Raji (cell line): Measurements from ENCODE around the gene SRSF4.

Source experiments
- POLR2A ChIP-seq: IDR thresholded peaks from 2 replicates; pipeline ENCODE4 v1.6.1; 2011; ENCODE audit warnings: low read depth, low read length, control low read depth; ENCODE audit not compliant: insufficient read depth

The SRSF4 gene

GRCh38 chr1:29180497-29181412 is 945 bp downstream of the SRSF4 start:
- TF ChIP-seq POLR2A, result no peak

- no peak for TF ChIP-seq POLR2A
Observed at GRCh38 chr1:29179641-29180184, 2.0 kb downstream of the SRSF4 start.

DNA sequence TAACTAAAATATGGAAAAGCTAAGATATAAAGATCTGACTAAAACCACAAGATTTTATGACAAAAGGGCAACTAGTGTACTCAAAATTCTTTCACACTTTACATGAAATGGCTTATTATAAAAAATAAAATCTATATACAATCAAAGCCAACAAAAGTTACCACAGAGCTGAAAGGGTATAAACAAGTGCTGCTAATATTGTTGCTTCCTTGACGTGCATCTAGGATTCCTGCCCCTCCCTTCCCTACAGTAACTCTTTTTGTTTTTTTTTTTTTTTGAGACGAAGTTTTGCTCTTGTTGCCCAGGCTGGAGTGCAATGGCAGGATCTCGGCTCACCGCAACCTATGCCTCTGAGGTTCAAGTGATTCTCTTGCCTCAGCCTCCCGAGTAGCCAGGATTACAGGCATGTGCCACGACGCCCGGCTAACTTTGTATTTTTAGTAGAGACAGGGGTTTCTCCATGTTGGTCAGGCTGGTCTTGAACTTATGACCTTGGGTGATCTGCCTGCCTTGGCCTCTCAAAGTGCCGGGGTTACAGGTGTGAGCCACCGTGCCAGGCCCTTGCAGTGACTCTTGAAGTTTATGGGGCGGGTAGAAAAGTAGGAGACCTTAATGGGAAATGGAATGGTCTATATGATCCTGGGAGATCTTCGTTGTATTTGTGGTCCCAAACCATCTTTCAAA is 4.5 kb downstream of the SRSF4 start:
- no peak for TF ChIP-seq POLR2A

DNA sequence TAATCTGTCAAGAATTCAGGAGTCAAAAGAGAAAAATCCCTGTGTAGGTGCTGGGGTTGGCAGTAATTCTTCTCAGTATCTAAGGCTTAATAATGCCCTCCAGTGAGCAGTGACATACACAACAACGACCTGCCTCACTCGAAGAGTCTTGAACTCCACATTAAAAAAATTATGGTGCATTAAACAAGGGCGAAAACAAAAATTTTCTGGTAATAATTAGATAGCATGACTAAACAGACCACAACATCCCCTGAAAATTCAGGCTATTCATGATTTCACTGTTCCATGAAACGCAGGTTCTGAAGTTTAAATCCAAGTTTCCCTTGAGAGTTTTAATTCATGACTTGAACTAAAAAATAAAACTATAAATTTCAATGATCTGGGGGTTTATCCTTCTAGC is 5.1 kb downstream of the SRSF4 start:
- no peak for TF ChIP-seq POLR2A

GRCh38 chr1:29172415-29172939 is 9.2 kb downstream of the SRSF4 start:
- TF ChIP-seq POLR2A, result no peak

GRCh38 chr1:29171521-29171920 is 10.2 kb downstream of the SRSF4 start:
- TF ChIP-seq POLR2A, result no peak

- no peak for TF ChIP-seq POLR2A
Observed at GRCh38 chr1:29171089-29171488, 10.6 kb downstream of the SRSF4 start.

DNA sequence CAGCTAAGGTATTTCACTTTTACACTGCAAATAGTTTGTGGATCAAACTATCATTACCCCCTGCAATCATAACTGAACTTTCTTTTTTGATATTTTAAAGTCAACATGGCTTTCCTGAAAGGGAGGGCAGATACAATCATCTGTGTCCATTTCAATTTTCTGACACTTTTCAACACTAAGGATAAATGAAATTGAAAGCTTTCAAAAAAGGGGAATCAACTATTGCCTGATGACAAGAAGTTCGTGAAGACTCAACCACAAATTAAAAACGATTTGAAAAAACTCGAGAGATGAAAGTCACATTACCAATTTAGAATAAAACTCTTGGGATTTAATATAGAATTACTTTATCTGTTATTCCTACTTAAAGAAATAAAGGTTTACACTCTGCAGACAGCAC is 11.7 kb downstream of the SRSF4 start:
- TF ChIP-seq POLR2A, result no peak

- no peak for TF ChIP-seq POLR2A
Observed at GRCh38 chr1:29167904-29168303, 13.8 kb downstream of the SRSF4 start.

DNA sequence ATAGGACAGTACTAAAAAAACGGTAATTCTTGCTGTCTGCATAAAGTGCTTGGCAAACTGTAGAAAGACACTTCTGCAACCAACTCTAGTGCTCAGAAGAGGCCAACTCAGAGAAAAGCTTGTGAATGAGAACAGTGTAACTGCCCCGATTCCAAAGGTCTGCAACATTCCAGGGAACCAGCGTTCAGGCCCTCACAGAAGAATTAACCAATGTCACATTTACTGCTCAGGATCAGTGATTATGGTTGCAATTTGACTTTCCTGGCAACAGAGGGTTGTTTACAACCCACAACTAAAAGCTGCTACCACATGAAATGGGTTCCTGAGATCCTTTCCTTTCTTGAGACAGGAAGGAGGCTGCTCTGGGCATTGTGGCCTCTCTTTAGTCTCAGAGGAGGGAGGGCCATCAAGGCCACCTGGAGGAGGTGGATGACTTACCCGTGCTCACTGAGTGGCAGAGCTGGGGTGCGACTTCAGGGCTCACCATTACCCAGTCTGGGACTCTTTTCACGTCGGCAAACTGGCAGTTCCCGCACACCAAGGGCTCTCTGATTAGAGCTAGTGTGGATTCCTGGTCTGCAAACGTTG is 15.3 kb downstream of the SRSF4 start:
- TF ChIP-seq POLR2A, result no peak

DNA sequence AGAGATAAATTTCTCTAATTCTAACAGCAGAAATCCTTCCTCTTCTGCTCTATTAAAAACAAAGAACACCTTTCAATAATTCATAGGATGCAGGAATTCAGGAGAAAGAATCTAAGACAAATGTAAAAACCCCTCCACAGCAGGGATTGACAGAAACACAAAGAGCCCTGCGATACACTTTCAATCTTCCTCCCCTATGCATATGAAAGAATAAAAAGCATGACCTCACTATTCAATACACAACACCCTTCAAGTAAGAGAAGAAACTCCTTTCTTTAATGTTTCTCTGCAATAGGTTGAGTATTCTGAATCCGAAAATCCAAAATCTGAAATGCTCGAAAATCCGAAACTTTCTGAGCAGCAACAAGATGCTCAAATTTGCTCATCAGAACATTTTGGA is 17.1 kb downstream of the SRSF4 start:
- TF ChIP-seq POLR2A, result no peak

GRCh38 chr1:29162476-29163138 is 19.1 kb downstream of the SRSF4 start:
- no peak for TF ChIP-seq POLR2A

GRCh38 chr1:29162025-29162424 is 19.7 kb downstream of the SRSF4 start:
- no peak for TF ChIP-seq POLR2A

GRCh38 chr1:29159773-29160172 is 21.9 kb downstream of the SRSF4 start:
- TF ChIP-seq POLR2A, result no peak

DNA sequence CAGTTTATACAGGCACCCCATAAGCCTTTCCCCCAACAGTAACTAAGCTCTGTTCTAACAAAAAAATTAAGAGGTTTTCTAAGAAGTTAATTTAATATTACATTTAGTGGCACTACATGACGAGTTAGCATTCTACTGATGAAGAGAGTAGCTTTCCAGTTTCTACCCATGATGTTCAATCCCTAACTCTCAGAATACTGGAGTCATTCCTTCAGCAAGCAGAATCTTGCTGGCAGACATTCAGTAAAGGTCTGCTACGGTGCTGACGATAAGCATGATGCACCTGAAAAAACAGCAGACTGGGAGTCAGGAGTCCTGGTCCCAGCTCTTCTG is 24.5 kb downstream of the SRSF4 start:
- no peak for TF ChIP-seq POLR2A

- TF ChIP-seq POLR2A, result no peak
Observed at GRCh38 chr1:29156543-29157268, 25.0 kb downstream of the SRSF4 start.
